NCI-H774 (cell line): ENCODE measurements around the gene LCP2.
"Not testable (repeated sequence)": the region's sequence is repeated elsewhere in the genome, so short reads cannot be mapped to it uniquely, and the experiment has no call there.

ENCODE experiments used
- DNase-seq: peaks from one replicate; lab custom pipeline; 2025; lab: John Stamatoyannopoulos, UW

Gene LCP2

DNA sequence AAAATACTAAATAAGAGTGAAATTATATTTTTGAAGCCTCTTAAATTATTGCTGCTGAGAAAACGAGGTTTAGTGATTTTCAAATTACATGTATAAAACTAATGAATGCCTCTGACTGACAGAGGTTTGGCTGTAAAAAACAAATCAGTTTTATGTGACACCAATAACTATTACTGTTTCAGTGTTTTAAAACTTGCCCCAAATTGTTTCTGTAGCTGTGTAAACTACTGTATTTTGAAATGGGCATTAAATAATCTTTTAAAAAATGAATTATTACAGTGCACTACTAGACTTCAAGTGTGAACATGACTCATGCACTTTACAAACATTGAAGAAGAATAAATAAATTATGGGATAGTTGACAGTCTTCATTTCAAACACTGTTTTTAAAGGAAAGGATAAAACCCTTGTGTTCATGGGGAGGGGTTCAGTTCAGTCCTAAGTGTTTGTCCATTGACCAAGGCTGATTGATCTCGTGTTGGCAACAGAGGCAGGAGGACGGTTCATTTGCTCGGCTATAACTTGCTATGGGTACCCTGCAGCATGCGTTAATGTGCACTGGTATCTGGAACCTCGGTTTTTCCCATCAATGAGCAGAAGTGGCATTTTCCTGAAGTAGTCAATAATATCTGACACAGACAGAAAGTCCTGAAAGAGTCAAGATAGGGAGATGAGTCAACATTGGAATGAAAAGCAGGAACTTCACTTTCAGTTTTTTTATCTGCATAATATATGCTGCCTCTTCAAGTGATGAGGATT, 49.2 kb downstream of the LCP2 start:
- no peak for DNase-seq

GRCh38 chr5:170247363-170247762, 50.2 kb downstream of the LCP2 start:
- DNase-seq = no peak

DNA sequence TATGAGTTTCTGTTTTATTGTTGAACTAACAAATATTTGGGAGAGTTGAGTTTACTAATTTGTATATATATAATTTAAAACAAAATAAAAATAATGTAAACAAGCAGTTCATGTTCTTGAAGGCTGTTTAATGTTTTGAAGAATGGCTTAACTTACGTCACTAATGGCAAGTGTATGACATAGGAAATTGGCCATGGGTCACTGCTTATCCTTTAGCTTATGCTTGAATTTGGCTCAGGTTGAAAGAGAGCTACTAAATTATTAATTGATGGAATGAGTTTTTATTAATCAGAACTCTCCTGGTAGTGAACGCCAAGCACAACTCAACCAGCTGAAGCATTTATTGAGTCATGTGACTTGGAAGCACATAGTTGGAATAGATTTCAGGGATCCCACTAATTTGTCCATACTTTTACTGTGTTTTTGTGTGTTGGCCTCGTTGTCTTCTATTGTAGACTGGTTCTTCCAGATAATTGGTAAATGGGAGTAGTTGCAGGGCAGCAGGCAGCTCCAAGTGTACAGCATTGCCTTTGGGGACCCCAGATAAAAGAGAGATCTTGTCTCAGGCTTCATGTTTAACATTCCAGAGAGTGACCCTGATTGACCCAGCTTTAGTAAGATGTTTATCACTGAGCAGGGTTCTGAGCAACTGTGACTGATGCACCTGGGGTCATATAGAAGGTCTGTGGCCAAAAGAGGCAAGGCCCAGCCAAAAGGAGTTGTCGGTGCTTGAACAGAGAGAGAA, 51.3 kb downstream of the LCP2 start:
- DNase-seq = no peak

DNA sequence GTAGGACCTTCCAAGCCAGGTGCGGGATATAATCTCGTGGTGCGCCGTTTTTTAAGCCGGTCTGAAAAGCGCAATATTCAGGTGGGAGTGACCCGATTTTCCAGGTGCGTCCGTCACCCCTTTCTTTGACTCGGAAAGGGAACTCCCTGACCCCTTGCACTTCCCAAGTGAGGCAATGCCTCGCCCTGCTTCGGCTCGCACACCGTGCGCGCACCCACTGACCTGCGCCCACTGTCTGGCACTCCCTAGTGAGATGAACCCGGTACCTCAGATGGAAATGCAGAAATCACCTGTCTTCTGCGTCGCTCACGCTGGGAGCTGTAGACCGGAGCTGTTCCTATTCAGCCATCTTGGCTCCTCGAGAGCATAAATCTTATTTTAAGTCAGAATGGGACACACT, 52.1 kb downstream of the LCP2 start:
- DNase-seq = not testable (repeated sequence)

DNA sequence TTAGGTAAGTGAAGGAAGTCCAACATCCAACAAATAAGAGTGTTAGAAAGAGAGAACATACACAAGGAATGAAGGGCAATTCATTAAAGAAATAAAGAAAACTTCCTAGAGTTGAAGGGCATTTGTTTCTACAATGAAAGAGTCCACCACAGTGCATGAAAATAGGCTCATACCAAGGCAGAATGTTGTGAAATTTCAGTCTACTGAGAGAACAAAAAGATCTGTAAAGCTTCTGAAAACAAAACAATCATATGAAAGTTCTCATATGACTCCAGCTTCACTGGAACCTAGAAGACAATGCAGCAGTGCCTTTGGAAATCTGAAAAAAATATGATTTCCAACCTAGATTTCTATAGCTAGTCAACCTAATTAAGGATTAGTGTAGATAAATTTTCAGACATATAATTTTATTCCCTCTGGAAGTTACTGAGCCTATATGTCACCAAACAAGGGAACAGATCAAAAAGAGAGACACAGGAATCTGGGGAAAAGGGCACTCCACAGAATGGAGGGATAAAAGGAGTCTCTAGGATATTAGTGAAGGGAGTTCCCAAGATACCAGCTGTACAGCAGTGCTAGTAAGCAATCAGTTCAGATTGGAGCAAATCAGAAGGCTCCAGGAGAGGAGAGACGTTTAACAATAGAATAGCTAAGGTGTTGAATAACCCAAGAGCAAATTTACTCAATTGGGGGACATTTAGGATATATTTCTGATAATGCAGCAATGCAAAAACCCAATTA, 59.0 kb downstream of the LCP2 start:
- DNase-seq = no peak

GRCh38 chr5:170235876-170236864, 61.4 kb downstream of the LCP2 start:
- DNase-seq = no peak

DNA sequence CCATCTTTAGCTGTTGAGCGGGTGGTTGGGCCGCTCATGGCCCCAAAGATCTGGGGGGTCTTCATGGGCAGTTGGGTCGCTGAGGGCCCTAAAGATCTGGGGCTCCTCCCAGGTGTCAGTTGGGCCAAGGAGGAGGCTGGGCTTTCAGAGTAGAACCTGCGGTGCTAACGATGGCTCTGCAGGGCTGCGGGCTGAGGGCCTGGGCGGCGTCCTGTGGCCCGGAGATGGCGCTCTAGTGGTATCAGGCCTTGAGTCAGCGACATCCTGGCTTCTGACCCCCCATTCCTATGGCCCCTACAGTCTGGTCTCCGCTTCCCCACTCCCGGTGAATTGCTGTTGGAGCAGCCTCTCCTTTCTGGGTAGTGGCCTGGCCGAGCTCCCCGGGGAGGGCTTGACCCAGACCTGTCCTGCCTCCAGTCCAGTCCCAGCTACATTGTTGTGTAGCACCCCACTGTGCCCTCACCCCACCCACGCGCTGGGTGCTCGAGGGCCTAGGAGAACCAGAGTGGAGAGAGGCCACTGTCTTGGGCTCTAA, 64.2 kb downstream of the LCP2 start:
- DNase-seq = no peak

GRCh38 chr5:170232786-170233185, 64.8 kb downstream of the LCP2 start, which contains the start of gene C5orf58:
Gene C5orf58 (plus strand): TSS chr5:170232985. CDS start chr5:170234977, 1,992 bp downstream.
- no peak for DNase-seq

GRCh38 chr5:170228762-170229435, 68.7 kb downstream of the LCP2 start:
- no peak for DNase-seq

- no peak for DNase-seq
These were observed 70.9 kb downstream of the LCP2 start for GRCh38 chr5:170226661-170227060.

DNA sequence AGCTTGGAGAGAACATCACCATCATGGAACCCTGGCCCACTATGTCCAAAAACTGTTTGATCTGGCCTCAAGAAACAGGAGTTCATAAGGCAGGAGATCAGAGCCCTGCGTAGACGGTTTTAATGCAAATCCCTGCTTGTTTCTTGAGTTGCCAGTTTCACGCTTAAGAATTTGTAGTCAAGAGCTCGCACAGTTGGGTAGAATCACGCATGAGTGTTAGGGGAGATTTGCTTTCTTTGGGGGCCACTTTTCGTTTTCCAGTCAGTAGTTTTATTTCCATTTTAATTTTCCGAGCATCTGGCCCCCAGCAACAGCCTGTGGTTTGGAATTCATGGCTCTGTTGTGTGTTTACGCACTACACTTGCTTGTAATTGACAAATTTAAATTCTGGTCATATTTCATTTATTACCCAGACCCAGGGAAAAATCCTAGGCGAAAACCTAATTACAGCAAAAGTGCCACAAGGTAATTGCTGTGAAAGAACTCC, 71.4 kb downstream of the LCP2 start:
- DNase-seq = no peak

DNA sequence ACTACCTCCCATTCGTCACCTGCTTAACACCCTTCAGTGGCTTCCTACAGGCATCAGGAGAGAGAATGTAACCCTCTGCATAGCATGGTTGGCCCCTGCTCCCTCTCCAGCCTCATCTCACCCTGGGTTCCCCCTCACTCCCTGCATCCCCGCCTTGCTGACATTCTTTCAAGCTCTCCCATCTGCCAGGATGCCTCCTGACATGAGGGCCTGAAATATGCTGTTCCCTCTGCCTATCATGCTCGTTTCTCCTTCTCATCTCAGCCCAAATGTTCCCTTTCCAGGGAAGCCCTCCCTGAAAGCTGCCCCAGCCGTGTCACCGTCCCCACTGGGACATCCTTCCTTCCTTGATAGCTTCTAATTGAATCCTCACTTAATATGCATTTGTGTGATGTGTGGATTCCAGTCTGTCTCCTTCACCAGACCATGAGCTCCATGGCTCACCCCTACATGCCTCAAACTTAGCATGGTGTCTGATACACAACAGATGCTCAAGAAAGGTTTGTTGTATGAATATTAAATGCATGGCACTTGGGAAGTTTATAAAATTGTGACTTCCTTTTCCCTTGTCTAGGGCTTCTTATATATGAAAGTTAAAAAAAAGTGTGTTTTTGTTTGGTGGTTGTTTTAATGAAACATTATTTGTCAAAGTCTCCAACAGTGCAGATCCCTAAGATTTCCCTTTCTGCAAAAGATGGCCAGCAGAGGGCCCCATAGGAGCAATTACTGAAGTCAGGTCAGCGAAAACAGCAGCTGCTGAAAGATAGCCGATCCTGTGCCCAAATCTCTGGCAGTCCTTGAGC, 72.0 kb downstream of the LCP2 start:
- peak; percentile 27 for DNase-seq

DNA sequence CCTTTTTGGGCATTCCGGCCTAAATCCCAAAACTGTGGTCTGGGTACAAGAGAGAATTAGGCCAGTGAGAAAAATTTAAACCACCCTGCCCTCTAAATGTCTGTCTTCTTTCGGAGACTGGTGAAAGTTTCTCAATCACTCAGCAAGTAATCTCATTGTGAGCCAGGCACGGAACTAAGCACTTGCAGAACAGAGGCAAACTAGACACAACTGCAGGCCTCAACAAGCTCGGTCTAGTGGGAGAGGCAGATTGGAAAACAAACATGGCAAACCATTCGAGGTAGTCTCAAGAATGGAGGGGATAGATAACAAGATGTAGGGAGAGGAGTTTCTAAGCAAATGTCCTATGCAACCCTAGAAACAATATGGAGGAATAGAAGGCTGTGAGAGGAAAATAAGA, 73.7 kb downstream of the LCP2 start:
- no peak for DNase-seq

DNA sequence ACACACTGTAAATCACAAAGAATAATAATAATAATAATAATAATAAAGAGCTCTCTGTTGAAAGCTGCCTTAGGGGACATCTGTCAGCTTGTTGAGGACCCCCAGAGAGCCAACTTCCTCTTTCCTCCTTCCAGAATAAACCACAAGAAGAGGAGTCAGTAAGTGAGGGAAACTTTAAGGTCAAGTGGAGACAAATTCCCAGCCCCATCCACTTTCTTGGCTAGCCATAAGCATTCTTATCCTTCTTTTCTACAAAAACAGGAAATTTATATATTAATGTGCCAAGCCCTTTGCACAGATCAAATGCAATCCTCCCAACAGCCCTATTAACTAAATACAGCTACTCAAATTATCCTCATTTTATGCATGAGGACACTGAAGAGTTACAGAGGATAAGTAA, 74.2 kb downstream of the LCP2 start:
- no peak for DNase-seq

DNA sequence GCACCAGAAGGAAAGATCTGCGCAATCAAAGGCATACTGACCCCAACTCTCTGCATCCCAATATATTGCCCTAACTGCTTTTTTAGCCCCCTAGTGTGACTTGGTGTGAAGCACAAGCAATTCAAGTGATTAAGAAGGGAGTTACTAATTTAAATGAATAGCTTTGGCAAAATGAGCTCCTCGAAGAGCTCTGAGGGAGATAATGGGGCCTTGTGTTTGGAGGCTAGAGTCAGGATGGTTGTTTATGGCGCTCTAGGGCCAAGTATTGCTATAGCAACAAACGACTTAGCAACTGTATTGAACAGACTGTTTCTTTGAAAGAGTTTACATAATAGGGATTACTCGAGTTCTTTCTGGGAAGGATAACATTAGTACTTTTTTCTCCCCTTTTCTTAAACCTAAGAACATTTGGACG, 76.2 kb downstream of the LCP2 start:
- no peak for DNase-seq

GRCh38 chr5:170220191-170220590, 77.4 kb downstream of the LCP2 start:
- no peak for DNase-seq

DNA sequence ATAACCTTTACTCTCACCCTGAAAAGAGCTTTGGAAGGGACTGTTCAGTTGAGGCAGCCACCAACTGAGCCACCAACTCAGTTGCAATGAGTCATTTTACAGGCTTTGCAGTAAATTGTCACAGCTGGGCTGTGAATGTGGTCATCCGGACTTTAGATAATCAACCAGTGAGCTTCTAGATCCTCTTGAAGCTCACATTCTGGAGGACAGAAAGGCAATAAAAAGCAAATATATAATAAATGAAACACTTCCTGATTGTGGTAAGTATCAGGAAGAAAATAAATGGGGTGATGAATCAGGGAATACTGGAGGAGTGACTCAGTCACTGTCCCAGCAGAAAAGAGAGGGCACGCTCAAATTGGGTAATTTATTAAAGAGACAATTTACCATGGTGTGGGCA, 78.0 kb downstream of the LCP2 start:
- DNase-seq = no peak

DNA sequence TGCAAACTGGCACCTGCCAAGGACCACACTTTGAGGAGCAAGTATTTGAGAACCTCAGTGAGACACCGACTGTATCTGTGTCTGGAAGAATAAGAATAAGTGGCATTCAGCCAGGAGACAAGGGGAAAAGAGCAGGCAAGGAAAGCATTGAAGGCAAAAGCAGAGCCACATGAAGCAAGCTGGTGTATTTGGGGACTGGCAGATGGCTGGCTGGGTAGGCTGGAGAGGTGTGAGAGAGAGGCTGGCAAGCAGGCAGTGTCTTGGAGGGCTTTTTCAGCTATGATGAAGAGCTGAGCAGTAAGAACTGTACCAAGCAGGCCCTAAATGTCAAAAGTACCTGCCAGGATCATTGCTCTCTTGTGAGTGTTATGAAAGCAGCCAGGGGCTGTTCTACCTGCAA, 78.9 kb downstream of the LCP2 start:
- no peak for DNase-seq

GRCh38 chr5:170217831-170218230, 79.7 kb downstream of the LCP2 start:
- DNase-seq = no peak
